Measurements from ENCODE around the gene C17orf114.

C17orf114 gene

GRCh38 chr17:4833178-4833940 lies 31.2 kb upstream of the C17orf114 start, which contains the start of gene MINK1 (continued):
- peak; percentile 63; the same call in 1 of the 2 replicates for TF ChIP-seq ARID2 (CRISPR knock-in tag; IDR thresholded peaks at IDR 0.05; ENCODE audit: borderline replicate concordance)
- peak; percentile 42; the same call in 1 of the 2 replicates for TF ChIP-seq ZBTB7A (CRISPR knock-in tag; IDR thresholded peaks at IDR 0.05)
- peak; percentile 69; the same call in 1 of the 2 replicates for TF ChIP-seq MXD1 (CRISPR knock-in tag; IDR thresholded peaks at IDR 0.05)
- no peak for TF ChIP-seq POGZ (CRISPR knock-in tag; IDR thresholded peaks at IDR 0.05)
- TF ChIP-seq HNRNPL (IDR thresholded peaks at IDR 0.05; ENCODE audit: low read depth, low read length): no peak
- peak; percentile 20 for TF ChIP-seq ZNF883 (CRISPR knock-in tag; IDR thresholded peaks at IDR 0.05; ENCODE audit: not compliant biosample characterization)
- TF ChIP-seq MATR3 (CRISPR knock-in tag; IDR thresholded peaks at IDR 0.05): no peak
- 0 out of 2 replicates have a peak, but pooled peaks have one; percentile 57 for TF ChIP-seq PATZ1 (CRISPR knock-in tag; IDR thresholded peaks at IDR 0.05)
- no peak for TF ChIP-seq ATF5 (CRISPR knock-in tag; IDR thresholded peaks at IDR 0.05; ENCODE audit: low read depth)
- no peak; the same call in 1 of the 2 replicates for TF ChIP-seq ZNF792 (CRISPR knock-in tag; IDR thresholded peaks at IDR 0.05)
- peak; percentile 56; the same call in 1 of the 2 replicates for TF ChIP-seq KLF12 (CRISPR knock-in tag; IDR thresholded peaks at IDR 0.05; ENCODE audit: borderline replicate concordance)
- no peak; the same call in 1 of the 2 replicates for TF ChIP-seq ZSCAN12 (CRISPR knock-in tag; IDR thresholded peaks at IDR 0.05)
- TF ChIP-seq ONECUT2 (CRISPR knock-in tag; IDR thresholded peaks at IDR 0.05): peak; percentile 37; the same call in 1 of the 2 replicates
- peak; percentile 72; the same call in 1 of the 2 replicates for TF ChIP-seq GMEB1 (CRISPR knock-in tag; IDR thresholded peaks at IDR 0.05; ENCODE audit: borderline replicate concordance)
- no peak for TF ChIP-seq PRDM4 (CRISPR knock-in tag; IDR thresholded peaks at IDR 0.05; ENCODE audit: borderline replicate concordance)
- TF ChIP-seq SMAD9 (CRISPR knock-in tag; IDR thresholded peaks at IDR 0.05): no peak
- peak; percentile 20 for TF ChIP-seq SRSF1 (optimal IDR thresholded peaks at IDR 0.05; ENCODE audit: low read depth, low read length)
- no peak for TF ChIP-seq ZBTB46 (CRISPR knock-in tag; IDR thresholded peaks at IDR 0.05; ENCODE audit: borderline replicate concordance)
- no peak for TF ChIP-seq NFE2L2 (IDR thresholded peaks at IDR 0.05; ENCODE audit: low read length)
